ENCODE measurements around the gene PAPPA2. TPM values are rescaled to one million over a fixed set of nuclear protein-coding genes. Genes with fewer than 3 reads are reported as not detected.
"Not testable (repeated sequence)": the region's sequence is repeated elsewhere in the genome, so short reads cannot be mapped to it uniquely, and the experiment has no call there.

The PAPPA2 gene
- total RNA-seq, 2 experiments from 2014 or later: 0.03 to 0.05 TPM

DNA sequence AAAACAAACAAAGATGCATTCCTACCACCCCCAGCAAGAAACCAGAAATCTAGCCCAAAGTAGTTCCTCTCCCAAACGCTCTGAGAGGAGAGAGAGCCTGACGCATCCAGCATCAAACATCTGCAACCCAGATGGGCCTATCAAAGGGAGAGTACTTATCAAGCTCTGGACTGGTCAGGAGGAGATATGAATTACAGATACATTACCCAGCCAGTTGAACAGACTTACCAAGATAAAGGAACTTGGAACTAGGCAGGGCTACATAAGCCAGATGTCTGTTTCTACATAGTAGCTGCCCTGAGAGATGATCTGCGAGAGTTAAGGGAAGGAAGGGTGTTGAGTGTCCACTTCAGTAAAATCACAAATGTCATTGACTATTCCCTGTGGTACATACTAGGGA, 138.4 kb downstream of the PAPPA2 start:
- ATAC-seq (no peak), DNase-seq (no peak)
- no peaks in the 10 kb centered on the region for H3K36me3 Mint-ChIP-seq (ENCODE audit: low read depth)
- ChIA-PET CTCF (no interaction called here), POLR2A (no interaction called here)
- no peak overlapping the region for H3K4me3 Mint-ChIP-seq
- no peaks in the 10 kb centered on the region for H3K4me1 Mint-ChIP-seq (ENCODE audit: low read depth)
- no peaks in the 10 kb centered on the region for H3K27me3 Mint-ChIP-seq (ENCODE audit: low read depth)
- no peak overlapping the region for H3K27ac Mint-ChIP-seq
- H3K9me3 Mint-ChIP-seq (ENCODE audit: insufficient read depth): no peaks in the 10 kb centered on the region

DNA sequence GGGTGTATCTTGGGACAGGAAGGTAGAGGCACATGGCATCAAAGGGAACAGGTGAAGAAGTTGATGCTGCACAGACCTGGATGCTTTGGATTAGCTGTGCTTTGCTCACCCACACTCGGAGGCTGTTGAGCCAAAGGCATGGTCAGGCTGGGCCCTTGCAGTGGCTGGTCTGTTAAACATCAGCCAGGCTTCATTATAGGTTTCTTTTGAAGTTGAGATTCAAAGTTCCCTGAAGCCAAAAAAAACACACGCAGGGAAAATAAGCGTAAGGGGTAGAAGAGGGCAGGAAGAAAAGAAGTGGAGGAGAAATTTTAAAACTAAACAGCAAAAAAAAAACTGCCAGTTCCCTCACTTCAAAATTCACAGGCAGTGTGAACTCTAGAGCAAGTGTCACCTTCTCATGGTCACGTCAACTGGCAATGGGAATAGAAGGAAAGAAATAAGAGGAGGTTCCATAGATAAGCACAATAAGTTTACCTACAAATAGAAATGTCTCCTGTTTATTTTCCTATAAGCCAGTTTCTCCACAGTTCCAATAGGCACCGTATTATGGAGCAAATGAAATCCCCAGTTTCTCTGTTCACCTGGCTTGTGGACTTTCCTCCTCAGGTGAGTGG, 139.5 kb downstream of the PAPPA2 start:
- DNase-seq (no peak), ATAC-seq (no peak)
- no peaks in the 10 kb centered on the region for H3K9me3 Mint-ChIP-seq (ENCODE audit: insufficient read depth)
- no peak overlapping the region for H3K27ac Mint-ChIP-seq
- H3K4me3 Mint-ChIP-seq: no peak overlapping the region
- ChIA-PET POLR2A (no interaction called here), CTCF (no interaction called here)
- no peaks in the 10 kb centered on the region for H3K4me1 Mint-ChIP-seq (ENCODE audit: low read depth)
- H3K27me3 Mint-ChIP-seq (ENCODE audit: low read depth): no peaks in the 10 kb centered on the region
- H3K36me3 Mint-ChIP-seq (ENCODE audit: low read depth): no peaks in the 10 kb centered on the region

DNA sequence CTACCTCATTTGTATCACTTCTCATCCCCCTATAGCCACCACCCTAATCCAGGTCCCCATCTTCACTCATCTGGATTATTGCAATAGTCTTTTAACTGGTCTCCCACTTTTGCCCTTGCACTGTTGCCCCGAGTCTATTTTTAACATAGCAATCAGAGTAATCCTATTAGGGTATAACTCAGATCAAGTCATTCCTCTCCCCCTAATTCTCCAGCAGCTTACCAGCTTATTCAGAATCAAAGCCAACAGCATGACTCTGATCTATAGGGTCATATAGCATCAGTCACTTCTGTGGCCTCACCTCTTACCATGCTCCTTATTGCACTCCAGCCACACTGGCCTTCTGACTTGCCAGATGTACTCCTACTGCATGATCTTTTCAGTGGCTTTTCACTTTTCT, 140.7 kb downstream of the PAPPA2 start:
- DNase-seq (no peak), ATAC-seq (no peak)
- Mint-ChIP-seq H3K36me3 (ENCODE audit: low read depth) (no peaks in the 10 kb centered on the region), H3K9me3 (ENCODE audit: insufficient read depth) (no peaks in the 10 kb centered on the region), H3K27ac (no peak overlapping the region), H3K27me3 (ENCODE audit: low read depth) (no peaks in the 10 kb centered on the region), H3K4me1 (ENCODE audit: low read depth) (no peaks in the 10 kb centered on the region), H3K4me3 (no peak overlapping the region)
- ChIA-PET POLR2A (no interaction called here), CTCF (no interaction called here)

DNA sequence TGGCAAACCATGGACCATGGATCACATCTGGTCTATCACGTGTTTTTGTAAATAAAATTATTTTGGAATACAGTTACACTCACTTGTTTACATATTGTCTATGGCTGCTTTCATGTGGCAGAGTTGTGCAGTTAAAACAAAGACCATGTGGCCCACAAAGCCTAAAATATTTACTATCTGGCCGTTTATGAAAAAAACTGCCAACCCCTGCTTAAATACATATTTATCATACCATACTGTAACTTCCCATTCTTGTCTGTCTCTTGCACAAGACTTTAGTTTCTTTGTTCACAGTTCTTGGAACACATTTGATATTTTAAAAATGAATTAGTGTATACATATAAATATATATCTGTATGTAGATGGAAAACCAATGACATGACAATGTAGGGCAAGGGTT, 141.5 kb downstream of the PAPPA2 start:
- ChIA-PET POLR2A (no interaction called here), CTCF (no interaction called here)
- no peaks in the 10 kb centered on the region for H3K4me1 Mint-ChIP-seq (ENCODE audit: low read depth)
- no peaks in the 10 kb centered on the region for H3K27me3 Mint-ChIP-seq (ENCODE audit: low read depth)
- H3K9me3 Mint-ChIP-seq (ENCODE audit: insufficient read depth): no peaks in the 10 kb centered on the region
- ATAC-seq: no peak
- no peak overlapping the region for H3K27ac Mint-ChIP-seq
- H3K36me3 Mint-ChIP-seq (ENCODE audit: low read depth): no peaks in the 10 kb centered on the region
- H3K4me3 Mint-ChIP-seq: no peak overlapping the region
- no peak for DNase-seq

DNA sequence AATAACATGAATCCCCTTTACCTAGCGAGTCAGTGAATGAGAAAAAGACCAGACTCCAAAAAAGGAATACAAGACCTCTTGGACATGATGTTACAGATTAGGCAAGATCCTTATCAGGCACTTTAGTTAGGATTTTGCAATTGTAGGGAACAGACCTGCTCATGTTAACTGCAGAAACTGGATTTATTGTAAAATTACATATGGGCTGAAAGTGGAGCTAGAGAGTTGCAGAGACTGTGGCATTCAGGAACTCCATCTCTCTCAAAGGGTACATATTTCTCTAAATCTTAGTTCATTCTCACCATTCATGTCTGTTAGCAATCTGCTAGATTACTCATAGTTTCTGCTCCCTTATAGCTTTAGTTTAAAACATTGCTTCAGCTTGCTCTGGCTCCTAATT, 142.2 kb downstream of the PAPPA2 start:
- H3K27ac Mint-ChIP-seq: no peak overlapping the region
- no peak for ATAC-seq
- POLR2A ChIA-PET: no interaction called here

DNA sequence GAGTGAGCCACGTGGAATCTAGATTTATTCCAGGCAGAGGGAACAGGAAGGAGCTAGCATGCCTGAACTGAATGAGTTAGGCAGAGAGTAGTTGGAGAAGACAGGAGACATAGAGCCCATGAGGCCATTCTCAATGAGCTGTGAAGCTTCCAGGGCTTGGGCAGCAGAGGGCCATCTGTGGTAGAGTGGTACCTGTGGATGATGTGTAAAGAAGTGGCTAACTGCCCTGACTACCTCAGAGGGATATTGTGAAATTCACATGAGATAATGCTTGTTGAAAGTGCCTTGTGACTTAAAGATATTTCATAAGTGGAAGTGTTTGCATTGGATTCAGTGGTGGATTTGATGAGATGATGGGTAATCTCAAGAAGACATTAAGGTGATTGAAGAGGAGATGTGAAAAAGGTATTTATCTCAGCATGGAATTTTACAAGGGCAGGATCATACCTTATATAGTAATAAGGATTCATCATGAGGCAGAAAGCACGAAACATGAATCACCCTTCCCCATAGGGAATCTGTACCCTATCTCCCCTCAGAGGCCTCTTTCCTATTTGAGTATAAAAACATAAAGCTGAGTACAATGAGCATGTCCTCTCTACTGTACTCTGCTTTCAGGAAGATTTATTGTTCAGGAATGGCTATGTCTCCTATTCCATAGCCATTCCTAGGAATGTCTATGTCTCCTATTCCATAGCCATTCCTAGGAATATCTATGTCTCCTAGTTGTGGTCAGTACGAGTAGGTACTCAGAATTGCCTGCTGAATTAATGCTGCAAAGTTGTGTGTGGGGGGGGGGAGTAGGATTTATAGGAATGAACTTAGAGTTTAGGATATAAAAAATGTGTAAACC, 146.8 kb downstream of the PAPPA2 start:
- Mint-ChIP-seq H3K36me3 (ENCODE audit: low read depth) (no peaks in the 10 kb centered on the region), H3K27ac (no peak overlapping the region), H3K27me3 (ENCODE audit: low read depth) (no peaks in the 10 kb centered on the region), H3K4me3 (no peak overlapping the region), H3K9me3 (ENCODE audit: insufficient read depth) (no peaks in the 10 kb centered on the region), H3K4me1 (ENCODE audit: low read depth) (no peaks in the 10 kb centered on the region)
- CTCF ChIA-PET: no interaction called here
- POLR2A ChIA-PET: no interaction called here
- ATAC-seq: no peak
- no peak for DNase-seq

More for the DNA sequence above, 142.2 kb downstream of the PAPPA2 start:
- CTCF ChIA-PET: no interaction called here
- H3K4me3 Mint-ChIP-seq: no peak overlapping the region
- H3K4me1 Mint-ChIP-seq (ENCODE audit: low read depth): no peaks in the 10 kb centered on the region
- no peaks in the 10 kb centered on the region for H3K36me3 Mint-ChIP-seq (ENCODE audit: low read depth)
- no peaks in the 10 kb centered on the region for H3K27me3 Mint-ChIP-seq (ENCODE audit: low read depth)
- H3K9me3 Mint-ChIP-seq (ENCODE audit: insufficient read depth): no peaks in the 10 kb centered on the region
- DNase-seq: no peak

DNA sequence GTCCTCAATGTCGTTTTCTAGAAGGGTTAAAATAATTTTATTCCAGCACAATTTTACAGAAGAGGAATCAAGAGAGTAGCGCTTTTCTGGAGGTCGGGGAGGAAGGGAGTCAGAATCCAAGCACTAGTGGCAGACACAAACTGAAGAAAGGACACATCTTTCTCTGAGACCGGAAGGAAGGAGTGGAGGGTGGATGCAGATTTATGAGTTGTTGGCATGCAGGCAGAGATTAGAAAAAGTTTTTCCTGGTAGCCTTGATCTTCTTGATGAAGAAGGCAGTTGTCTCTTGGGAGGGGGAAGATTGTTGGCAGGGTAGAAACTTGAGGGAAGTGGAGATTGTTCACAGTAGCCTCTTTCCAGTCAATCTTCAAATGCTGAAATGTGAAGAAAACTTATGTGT, 149.8 kb downstream of the PAPPA2 start:
- Mint-ChIP-seq H3K27me3 (ENCODE audit: low read depth) (no peaks in the 10 kb centered on the region), H3K36me3 (ENCODE audit: low read depth) (no peaks in the 10 kb centered on the region), H3K4me1 (ENCODE audit: low read depth) (no peaks in the 10 kb centered on the region), H3K27ac (no peak overlapping the region), H3K4me3 (no peak overlapping the region), H3K9me3 (ENCODE audit: insufficient read depth) (no peaks in the 10 kb centered on the region)
- DNase-seq (no peak), ATAC-seq (no peak)
- ChIA-PET POLR2A (no interaction called here), CTCF (no interaction called here)

DNA sequence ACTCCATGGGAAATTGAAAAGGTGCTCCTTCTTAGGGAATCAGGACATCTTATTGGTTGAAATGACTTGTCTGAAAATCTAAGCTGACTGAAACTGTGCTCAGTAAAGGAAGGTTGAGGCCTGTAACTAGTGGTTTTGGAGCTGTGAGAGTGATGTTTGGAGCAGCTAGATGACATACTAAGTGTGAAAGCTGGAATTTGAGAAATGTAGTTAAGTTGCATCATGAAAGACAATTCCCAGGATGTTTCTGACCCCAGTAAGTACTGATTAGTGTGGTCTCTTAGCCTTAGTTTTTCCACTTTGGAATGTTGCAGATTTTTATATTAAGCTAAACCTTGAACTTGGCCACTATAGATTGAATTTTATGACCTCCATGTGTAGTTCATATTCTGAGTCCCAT, 154.9 kb downstream of the PAPPA2 start:
- POLR2A ChIA-PET: no interaction called here

DNA sequence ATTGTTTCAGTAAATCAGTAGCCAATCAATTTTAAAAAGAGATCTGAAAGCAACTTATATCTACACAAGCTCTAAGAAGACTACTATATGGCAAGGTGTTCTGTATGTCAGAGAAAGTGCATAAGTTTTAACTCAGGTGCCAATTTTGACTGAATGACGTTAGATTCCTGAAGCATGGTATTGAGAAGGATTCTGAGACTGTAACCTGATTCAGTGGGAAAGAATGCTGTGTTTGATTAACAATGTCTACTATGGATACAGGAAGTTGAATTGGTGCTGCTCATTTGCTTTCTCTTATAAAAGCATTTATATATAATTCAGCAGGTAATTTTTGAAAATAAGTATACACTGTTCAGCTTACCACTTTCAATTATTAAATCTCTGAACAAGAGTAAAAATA, 156.3 kb downstream of the PAPPA2 start:
- H3K4me1 Mint-ChIP-seq (ENCODE audit: low read depth): no peaks in the 10 kb centered on the region
- ChIA-PET POLR2A (no interaction called here), CTCF (no interaction called here)
- no peaks in the 10 kb centered on the region for H3K9me3 Mint-ChIP-seq (ENCODE audit: insufficient read depth)
- no peak overlapping the region for H3K27ac Mint-ChIP-seq
- no peaks in the 10 kb centered on the region for H3K27me3 Mint-ChIP-seq (ENCODE audit: low read depth)
- no peak for ATAC-seq
- H3K4me3 Mint-ChIP-seq: no peak overlapping the region
- no peaks in the 10 kb centered on the region for H3K36me3 Mint-ChIP-seq (ENCODE audit: low read depth)
- DNase-seq: no peak

More for the DNA sequence above, 154.9 kb downstream of the PAPPA2 start:
- no peaks in the 10 kb centered on the region for H3K36me3 Mint-ChIP-seq (ENCODE audit: low read depth)
- CTCF ChIA-PET: no interaction called here
- ATAC-seq (no peak), DNase-seq (no peak)
- no peaks in the 10 kb centered on the region for H3K9me3 Mint-ChIP-seq (ENCODE audit: insufficient read depth)
- no peak overlapping the region for H3K4me3 Mint-ChIP-seq
- H3K27ac Mint-ChIP-seq: no peak overlapping the region
- no peaks in the 10 kb centered on the region for H3K27me3 Mint-ChIP-seq (ENCODE audit: low read depth)
- H3K4me1 Mint-ChIP-seq (ENCODE audit: low read depth): no peaks in the 10 kb centered on the region

DNA sequence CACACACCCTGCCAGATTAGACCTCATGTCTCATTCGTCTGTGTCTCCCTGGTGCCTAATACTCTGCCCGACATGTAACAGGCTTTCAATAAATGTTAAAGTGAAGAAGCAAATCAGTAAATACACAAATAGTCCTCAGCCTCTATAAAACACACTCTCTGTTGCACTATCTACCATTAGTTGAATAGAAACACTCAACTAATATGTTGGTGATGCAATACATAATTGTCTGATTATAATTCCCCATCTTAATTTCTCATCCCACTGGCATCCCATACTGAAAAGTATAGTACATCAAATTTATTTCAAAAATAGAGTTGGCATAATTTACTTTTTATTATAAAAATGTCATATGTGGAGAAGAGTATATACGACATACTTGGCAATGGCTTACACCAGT, 162.4 kb downstream of the PAPPA2 start:
- Mint-ChIP-seq H3K27me3 (ENCODE audit: low read depth) (no peaks in the 10 kb centered on the region), H3K36me3 (ENCODE audit: low read depth) (no peaks in the 10 kb centered on the region), H3K4me1 (ENCODE audit: low read depth) (no peaks in the 10 kb centered on the region), H3K27ac (no peak overlapping the region), H3K9me3 (ENCODE audit: insufficient read depth) (no peaks in the 10 kb centered on the region), H3K4me3 (no peak overlapping the region)
- DNase-seq (no peak), ATAC-seq (no peak)
- ChIA-PET POLR2A (no interaction called here), CTCF (no interaction called here)

DNA sequence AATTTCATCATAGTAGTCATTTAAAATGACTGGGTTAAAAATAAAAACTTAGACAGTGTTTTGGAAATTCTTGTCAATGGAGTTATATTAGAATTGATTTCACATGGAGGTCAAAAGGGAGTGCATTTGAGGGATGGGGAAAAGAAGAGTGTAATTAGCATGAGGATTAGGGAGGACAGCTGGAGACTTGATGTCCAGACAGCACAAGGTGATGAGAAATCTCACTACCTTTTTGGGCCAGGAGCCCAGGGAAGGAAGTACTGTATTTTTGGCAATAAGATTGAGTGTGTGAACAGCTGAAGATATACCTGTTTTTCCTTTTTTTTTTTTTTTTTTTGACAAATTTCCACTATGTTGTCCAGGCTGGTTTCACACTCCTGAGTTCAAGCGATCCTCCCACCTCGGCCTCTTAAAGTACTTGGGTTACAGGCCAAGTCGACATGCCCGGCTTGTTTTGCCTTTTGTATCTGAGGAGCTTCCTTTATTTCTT, 163.6 kb downstream of the PAPPA2 start:
- no peaks in the 10 kb centered on the region for H3K27me3 Mint-ChIP-seq (ENCODE audit: low read depth)

DNA sequence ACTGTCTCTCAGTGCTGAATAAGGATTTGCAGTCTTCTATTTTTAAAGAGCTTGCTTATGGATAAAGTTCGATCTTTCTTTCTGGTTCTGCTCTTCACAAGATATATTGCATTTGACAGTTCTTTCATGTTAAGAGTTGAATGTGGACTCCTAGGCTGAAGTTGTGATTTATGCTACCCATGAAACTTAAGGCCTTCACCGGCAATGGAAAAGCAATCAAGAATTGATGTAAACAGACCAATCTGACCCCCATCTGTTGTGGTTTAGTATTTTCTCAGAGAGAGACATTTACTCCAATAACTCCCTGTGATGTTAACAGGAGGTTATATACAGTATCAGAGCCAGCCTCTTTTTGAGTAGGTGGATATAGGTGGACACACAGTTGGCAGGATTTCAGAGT, 165.8 kb downstream of the PAPPA2 start:
- Mint-ChIP-seq H3K36me3 (ENCODE audit: low read depth) (no peaks in the 10 kb centered on the region), H3K27me3 (ENCODE audit: low read depth) (no peaks in the 10 kb centered on the region), H3K4me3 (no peak overlapping the region), H3K9me3 (ENCODE audit: insufficient read depth) (no peaks in the 10 kb centered on the region), H3K27ac (no peak overlapping the region), H3K4me1 (ENCODE audit: low read depth) (no peaks in the 10 kb centered on the region)
- DNase-seq: no peak
- CTCF ChIA-PET: no interaction called here
- POLR2A ChIA-PET: no interaction called here
- no peak for ATAC-seq

More for the DNA sequence above, 163.6 kb downstream of the PAPPA2 start:
- Mint-ChIP-seq H3K4me1 (ENCODE audit: low read depth) (no peaks in the 10 kb centered on the region), H3K4me3 (no peak overlapping the region), H3K27ac (no peak overlapping the region), H3K9me3 (ENCODE audit: insufficient read depth) (no peaks in the 10 kb centered on the region), H3K36me3 (ENCODE audit: low read depth) (no peaks in the 10 kb centered on the region)
- DNase-seq (no peak), ATAC-seq (no peak)
- POLR2A ChIA-PET: no interaction called here
- CTCF ChIA-PET: no interaction called here

DNA sequence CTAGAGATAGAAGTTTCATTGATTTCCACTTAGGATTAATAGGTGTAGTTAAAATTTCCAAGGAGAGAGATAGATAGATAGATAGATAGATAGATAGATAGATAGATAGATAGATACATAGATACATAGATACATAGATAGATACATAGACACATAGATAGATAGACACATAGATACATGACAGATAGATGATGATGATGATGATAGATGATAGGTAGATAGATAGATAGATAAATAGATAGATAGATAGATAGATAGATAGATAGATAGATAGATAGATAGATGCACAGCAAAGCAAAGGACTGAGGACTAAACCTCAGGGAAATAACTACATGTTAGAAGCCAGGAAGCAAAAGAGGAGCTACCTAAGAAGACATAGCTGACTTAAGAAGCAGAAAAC, 171.8 kb downstream of the PAPPA2 start:
- H3K27ac Mint-ChIP-seq; ATAC-seq; H3K27me3 Mint-ChIP-seq (ENCODE audit: low read depth); H3K36me3 Mint-ChIP-seq (ENCODE audit: low read depth); H3K4me3 Mint-ChIP-seq; H3K9me3 Mint-ChIP-seq (ENCODE audit: insufficient read depth); POLR2A ChIA-PET; H3K4me1 Mint-ChIP-seq (ENCODE audit: low read depth); CTCF ChIA-PET; DNase-seq: not testable (repeated sequence)
